Naive B cell (primary cell): ENCODE data around the gene AARS2. TPM values are rescaled to one million over a fixed set of nuclear protein-coding genes. Genes with fewer than 3 reads are reported as not detected.

Experiments
- ATAC-seq, 2 donors: fragments of 150-1000 bp; cut with Tn5 transposase; 2 replicates each; pipeline ENCODE4 v1.10.0; 2021; ENCODE audit warnings: low read depth in 2 of 2, mild to moderate bottlenecking in 2 of 2, moderate library complexity in 2 of 2
- DNase-seq: peaks from one replicate; pipeline ENCODE4 v3.0.0; 2022
- H3K27ac Mint-ChIP-seq, 6 donors: one replicate each; pipeline ENCODE4 v1.8.0; 2020 to 2022; ENCODE audit warnings: mild to moderate bottlenecking in 6 of 6, mixed read lengths in 6 of 6, moderate library complexity in 5 of 6, inconsistent platforms in 2 of 6
- H3K27me3 Mint-ChIP-seq, 3 donors: one replicate each; pipeline ENCODE4 v1.8.0; 2021 to 2022; ENCODE audit warnings: mixed read lengths in 3 of 3, mild to moderate bottlenecking in 1 of 3
- H3K36me3 Mint-ChIP-seq, 2 donors: one replicate each; pipeline ENCODE4 v1.8.0; 2020 to 2022; ENCODE audit warnings: mixed read lengths in 2 of 2, inconsistent platforms in 1 of 2, mild to moderate bottlenecking in 1 of 2
- H3K4me1 Mint-ChIP-seq, 3 donors: one replicate each; pipeline ENCODE4 v1.8.0; 2020 to 2022; ENCODE audit warnings: mixed read lengths in 3 of 3, inconsistent platforms in 1 of 3, mild to moderate bottlenecking in 1 of 3, moderate library complexity in 1 of 3
- H3K4me3 Mint-ChIP-seq, 8 donors: one replicate each; pipeline ENCODE4 v1.8.0; 2020 to 2022; ENCODE audit warnings: mild to moderate bottlenecking in 8 of 8, mixed read lengths in 8 of 8, moderate library complexity in 8 of 8, inconsistent platforms in 2 of 8
- H3K9me3 Mint-ChIP-seq, 7 donors: one replicate each; pipeline ENCODE4 v1.8.0; 2020 to 2022; ENCODE audit warnings: mixed read lengths in 7 of 7, mild to moderate bottlenecking in 5 of 7, inconsistent platforms in 2 of 7, moderate library complexity in 1 of 7
- polyA plus RNA-seq, 6 donors: library from polyadenylated mRNA; unstranded; fragments of 300-500 nt; fragmentation: Illumina TruSeq; gene quantifications; one replicate each; pipeline ENCODE4 v1.2.3, GENCODE V29; 2021; ENCODE audit warnings: low read depth in 6 of 6

The AARS2 gene
- polyA plus RNA-seq, 6 donors from 2014 or later, result 5.6 to 12.8 (median 7.8) TPM

DNA sequence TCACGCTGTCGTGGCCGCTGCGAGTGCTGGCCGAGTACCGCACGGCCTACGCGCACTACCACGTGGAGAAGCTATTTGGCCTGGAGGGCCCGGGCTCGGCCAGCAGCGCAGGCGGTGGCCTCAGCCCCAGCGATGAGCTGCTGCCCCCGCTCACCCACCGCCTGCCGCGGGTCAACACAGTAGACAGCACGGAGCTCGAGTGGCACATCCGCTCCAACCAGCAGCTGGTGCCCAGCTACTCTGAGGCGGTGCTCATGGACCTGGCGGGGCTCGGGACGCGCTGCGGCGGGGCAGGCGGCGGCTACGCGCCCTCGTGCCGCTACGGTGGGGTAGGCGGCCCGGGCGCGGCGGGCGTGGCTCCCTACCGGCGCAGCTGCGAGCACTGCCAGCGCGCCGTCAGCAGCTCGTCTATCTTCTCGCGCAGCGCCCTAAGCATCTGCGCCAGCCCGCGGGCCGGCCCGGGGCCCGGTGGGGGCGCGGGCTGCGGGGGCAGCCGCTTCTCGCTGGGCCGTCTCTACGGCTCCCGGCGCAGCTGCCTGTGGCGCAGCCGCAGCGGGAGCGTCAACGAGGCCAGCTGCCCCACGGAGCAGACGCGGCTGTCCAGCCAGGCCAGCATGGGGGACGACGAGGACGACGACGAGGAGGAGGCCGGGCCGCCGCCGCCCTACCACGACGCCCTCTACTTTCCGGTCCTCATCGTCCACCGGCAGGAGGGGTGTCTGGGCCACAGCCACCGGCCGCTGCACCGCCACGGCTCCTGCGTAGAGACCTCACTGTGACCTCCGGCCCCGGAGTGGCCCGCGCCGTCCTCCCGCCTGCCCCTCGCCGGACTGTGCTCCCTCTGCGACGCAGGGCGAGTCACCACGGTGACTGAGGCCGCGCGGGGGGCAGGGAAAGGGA, 37.1 kb downstream of the AARS2 start:
- Mint-ChIP-seq H3K36me3 (peaks cover 0 to 5% of the 10 kb centered on the region in 2 donors), H3K27me3 (peaks cover 50 to 85% (median 78%) of the 10 kb centered on the region in 3 donors), H3K9me3 (no peaks in the 10 kb centered on the region), H3K27ac (no peak overlapping the region), H3K4me3 (peak overlapping the region in 2 of 8 donors; percentile 24 to 28), H3K4me1 (peaks cover 0 to 12% (median 12%) of the 10 kb centered on the region in 3 donors)
- DNase-seq (no peak), ATAC-seq (peak; percentile 79 to 88)

DNA sequence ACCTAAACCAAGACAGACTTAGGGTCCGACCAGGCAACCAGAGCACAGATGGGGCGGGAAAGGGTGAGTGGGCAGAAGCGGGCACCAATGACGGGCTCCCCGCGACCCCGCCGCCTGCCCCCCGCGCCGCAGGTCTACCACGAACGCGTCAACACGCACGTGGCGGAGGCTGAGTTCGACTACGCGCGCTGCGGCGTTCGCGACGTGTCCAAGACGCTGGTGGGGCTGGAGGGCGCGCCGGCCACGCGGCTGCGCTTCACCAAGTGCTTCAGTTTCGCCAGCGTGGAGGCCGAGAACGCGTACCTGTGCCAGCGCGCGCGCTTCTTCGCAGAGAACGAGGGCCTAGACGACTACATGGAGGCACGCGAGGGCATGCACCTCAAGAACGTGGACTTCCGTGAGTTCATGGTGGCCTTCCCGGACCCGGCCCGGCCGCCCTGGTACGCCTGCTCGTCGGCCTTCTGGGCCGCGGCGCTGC, 37.8 kb downstream of the AARS2 start:
- no peaks in the 10 kb centered on the region for H3K9me3 Mint-ChIP-seq
- ATAC-seq, result no peak
- H3K27me3 Mint-ChIP-seq, result peaks cover 50 to 80% (median 76%) of the 10 kb centered on the region in 3 donors
- H3K36me3 Mint-ChIP-seq, result peaks cover 0 to 5% of the 10 kb centered on the region in 2 donors
- no peak overlapping the region for H3K27ac Mint-ChIP-seq
- DNase-seq, result no peak
- peak overlapping the region in 2 of 8 donors; percentile 5 to 67 for H3K4me3 Mint-ChIP-seq
- H3K4me1 Mint-ChIP-seq, result peaks cover 0 to 13% (median 12%) of the 10 kb centered on the region in 3 donors

DNA sequence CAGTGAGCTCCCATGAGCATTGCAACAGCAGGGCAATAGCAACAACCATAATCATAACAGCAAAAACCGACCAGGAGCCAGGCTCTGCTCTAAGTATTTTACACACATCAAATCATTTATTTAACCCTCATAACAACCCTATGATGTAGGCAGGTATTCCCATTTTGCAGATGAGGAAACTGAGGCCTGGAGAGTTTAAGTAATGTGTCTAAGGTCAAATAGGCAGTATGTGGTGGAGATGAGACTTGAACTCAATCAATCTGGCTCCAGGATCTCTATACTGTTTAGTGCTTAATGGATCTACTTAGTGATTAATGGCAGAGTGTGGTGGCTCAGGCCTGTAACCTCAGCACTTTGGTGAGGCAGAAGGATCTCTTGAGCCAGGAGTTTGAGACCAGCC, 39.5 kb downstream of the AARS2 start:
- no peak overlapping the region for H3K27ac Mint-ChIP-seq
- H3K4me3 Mint-ChIP-seq, result no peak overlapping the region
- peaks cover 0 to 5% of the 10 kb centered on the region in 2 donors for H3K36me3 Mint-ChIP-seq

DNA sequence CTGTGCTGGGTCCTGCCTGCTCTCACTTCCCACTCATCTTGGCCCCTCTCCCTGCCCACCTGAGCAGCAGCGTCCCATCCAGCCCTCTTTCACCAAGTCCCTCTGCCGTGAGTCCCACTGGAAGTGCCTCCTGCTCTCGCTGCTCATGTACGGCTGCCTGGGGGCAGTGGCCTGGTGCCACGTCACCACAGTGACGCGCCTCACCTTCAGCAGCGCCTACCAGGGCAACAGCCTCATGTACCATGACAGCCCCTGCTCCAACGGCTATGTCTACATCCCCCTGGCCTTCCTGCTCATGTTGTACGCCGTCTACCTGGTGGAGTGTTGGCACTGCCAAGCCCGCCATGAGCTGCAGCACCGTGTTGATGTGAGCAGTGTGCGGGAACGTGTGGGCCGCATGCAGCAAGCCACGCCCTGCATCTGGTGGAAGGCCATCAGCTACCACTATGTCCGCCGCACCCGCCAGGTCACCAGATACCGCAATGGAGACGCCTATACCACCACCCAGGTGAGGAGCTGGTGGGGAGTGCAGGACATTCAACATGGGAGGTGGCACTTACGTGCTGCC, 40.1 kb downstream of the AARS2 start:
- Mint-ChIP-seq H3K9me3 (no peaks in the 10 kb centered on the region), H3K4me3 (peak overlapping the region in 2 of 8 donors; percentile 53 to 57), H3K27me3 (peaks cover 48 to 72% (median 63%) of the 10 kb centered on the region in 3 donors), H3K27ac (no peak overlapping the region), H3K36me3 (peaks cover 0 to 5% of the 10 kb centered on the region in 2 donors), H3K4me1 (peaks cover 15 to 25% (median 17%) of the 10 kb centered on the region in 3 donors)
- no peak for ATAC-seq
- DNase-seq, result no peak

More for the DNA sequence above, 39.5 kb downstream of the AARS2 start:
- Mint-ChIP-seq H3K9me3 (no peaks in the 10 kb centered on the region), H3K27me3 (peaks cover 48 to 73% (median 68%) of the 10 kb centered on the region in 3 donors), H3K4me1 (peaks cover 15 to 25% (median 17%) of the 10 kb centered on the region in 3 donors)
- DNase-seq, result no peak
- ATAC-seq, result no peak

DNA sequence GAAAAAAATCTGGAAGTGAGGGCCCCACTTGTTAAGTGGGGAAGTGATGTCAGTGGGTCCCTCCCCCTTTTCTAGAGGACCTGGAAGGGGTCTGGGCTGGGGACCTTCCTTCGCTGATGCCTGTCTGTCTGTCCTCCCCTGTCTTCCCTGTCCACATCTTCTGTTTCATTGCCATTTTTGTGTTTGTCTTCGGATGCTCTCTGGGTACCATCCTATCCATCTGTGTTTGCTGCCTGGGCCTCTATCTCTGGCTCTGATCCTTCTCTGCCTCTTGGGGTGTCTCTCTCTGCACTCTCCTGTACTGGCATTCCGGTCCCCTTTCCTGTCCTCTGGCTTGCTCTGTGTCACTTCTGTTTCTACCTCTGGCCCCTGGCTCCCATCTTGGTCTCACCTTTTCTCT, 40.6 kb downstream of the AARS2 start:
- H3K36me3 Mint-ChIP-seq, result peaks cover 0 to 5% of the 10 kb centered on the region in 2 donors
- no peak for DNase-seq
- peak overlapping the region in 3 of 8 donors; percentile 10 to 54 (median 53) for H3K4me3 Mint-ChIP-seq
- no peak for ATAC-seq
- H3K9me3 Mint-ChIP-seq, result no peaks in the 10 kb centered on the region
- H3K4me1 Mint-ChIP-seq, result peaks cover 17 to 31% (median 20%) of the 10 kb centered on the region in 3 donors
- H3K27ac Mint-ChIP-seq, result no peak overlapping the region
- H3K27me3 Mint-ChIP-seq, result peaks cover 44 to 66% (median 57%) of the 10 kb centered on the region in 3 donors

DNA sequence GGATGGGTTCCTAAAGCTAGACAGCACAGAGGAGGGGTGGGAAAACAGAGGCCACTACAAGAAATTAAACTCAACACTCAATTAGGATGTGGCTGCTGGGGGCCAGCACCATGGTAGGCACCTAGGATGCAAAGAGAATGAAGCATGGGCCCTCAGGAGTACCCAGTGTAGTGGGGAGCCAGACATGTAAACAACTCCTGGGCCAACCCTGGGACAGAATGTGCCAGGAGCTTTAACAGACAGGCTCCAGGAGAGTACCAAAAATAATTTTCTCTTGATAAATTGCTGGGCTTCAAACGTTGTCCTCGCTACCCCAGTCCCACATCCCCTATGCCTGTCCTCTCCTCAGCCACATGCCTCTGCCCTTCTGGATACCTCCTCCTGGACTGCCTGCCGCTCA, 41.2 kb downstream of the AARS2 start:
- ATAC-seq (no peak), DNase-seq (no peak)
- Mint-ChIP-seq H3K36me3 (peaks cover 0 to 5% of the 10 kb centered on the region in 2 donors), H3K27ac (no peak overlapping the region), H3K9me3 (no peaks in the 10 kb centered on the region), H3K27me3 (peaks cover 39 to 60% (median 51%) of the 10 kb centered on the region in 3 donors), H3K4me1 (peaks cover 17 to 37% (median 25%) of the 10 kb centered on the region in 3 donors), H3K4me3 (peak overlapping the region in 6 of 8 donors; percentile 45 to 92 (median 65))

DNA sequence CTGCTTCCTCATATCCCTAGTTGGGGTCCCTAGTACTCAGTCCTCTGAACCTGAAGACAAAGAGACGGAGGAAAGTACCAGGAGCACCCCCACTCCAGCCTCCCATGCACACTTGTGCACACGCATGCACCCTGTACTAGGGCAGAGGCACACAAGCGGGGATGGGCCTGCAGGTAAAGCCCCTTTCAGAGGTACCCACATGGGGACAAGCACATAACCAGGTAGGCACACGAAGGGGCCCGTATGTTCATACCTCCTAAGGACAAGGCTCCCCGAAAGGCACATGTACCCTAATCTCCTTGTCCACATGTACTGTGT, 41.8 kb downstream of the AARS2 start:
- H3K4me3 Mint-ChIP-seq, result peak overlapping the region; percentile 53 to 92 (median 78)
- peaks cover 23 to 40% (median 31%) of the 10 kb centered on the region in 3 donors for H3K4me1 Mint-ChIP-seq
- H3K27ac Mint-ChIP-seq, result no peak overlapping the region
- no peaks in the 10 kb centered on the region for H3K9me3 Mint-ChIP-seq
- H3K27me3 Mint-ChIP-seq, result peaks cover 35 to 55% (median 47%) of the 10 kb centered on the region in 3 donors
- DNase-seq (no peak), ATAC-seq (no peak)
- peaks cover 0 to 5% of the 10 kb centered on the region in 2 donors for H3K36me3 Mint-ChIP-seq

DNA sequence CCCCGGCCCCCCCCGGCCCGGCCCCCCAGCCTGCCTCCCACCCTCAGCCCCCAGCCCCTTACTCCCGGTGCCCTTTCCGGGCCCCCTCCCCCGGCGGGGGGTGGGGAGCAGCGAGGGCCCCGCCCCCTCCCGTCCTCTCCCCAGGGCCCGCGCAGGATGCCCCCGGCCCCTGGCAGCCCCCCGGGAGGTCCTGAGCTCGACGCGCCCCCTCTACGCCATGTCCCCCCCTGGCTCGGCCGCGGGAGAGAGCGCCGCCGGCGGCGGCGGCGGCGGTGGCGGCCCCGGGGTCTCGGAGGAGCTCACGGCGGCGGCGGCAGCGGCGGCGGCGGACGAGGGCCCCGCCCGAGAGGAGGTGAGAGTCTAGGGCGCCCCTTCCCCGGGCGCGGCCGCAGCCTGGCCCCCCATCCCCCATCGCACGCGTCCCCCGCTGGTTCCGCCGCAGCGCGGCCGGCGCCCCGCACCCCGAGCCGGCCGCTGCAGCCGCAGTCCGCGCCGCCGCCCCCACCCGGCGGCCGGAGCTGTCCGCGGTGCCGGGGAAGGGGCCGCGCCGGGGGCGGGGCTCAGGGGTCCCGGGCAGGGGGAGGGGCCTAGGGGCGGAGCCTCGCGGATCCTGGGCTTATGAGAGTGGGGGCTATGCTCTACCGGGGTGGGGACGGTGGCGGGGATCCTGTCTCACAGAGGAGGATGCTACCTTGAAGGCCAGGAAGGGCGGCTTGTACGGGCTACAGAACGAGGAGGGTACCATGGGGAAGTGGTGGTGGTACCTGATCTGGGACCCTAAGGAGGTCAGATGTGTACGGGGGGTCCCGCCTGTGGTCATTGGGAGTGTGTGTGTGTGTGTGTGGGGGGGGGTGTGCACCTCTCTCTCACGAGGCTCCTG, 42.4 kb downstream of the AARS2 start:
- ATAC-seq (no peak), DNase-seq (no peak)
- peak overlapping the region in 1 of 6 donors; percentile 11 for H3K27ac Mint-ChIP-seq
- no peaks in the 10 kb centered on the region for H3K9me3 Mint-ChIP-seq
- H3K4me1 Mint-ChIP-seq, result peaks cover 26 to 46% (median 36%) of the 10 kb centered on the region in 3 donors
- H3K27me3 Mint-ChIP-seq, result peaks cover 35 to 55% (median 47%) of the 10 kb centered on the region in 3 donors
- H3K36me3 Mint-ChIP-seq, result peaks cover 0 to 5% of the 10 kb centered on the region in 2 donors
- peak overlapping the region; percentile 53 to 92 (median 78) for H3K4me3 Mint-ChIP-seq

DNA sequence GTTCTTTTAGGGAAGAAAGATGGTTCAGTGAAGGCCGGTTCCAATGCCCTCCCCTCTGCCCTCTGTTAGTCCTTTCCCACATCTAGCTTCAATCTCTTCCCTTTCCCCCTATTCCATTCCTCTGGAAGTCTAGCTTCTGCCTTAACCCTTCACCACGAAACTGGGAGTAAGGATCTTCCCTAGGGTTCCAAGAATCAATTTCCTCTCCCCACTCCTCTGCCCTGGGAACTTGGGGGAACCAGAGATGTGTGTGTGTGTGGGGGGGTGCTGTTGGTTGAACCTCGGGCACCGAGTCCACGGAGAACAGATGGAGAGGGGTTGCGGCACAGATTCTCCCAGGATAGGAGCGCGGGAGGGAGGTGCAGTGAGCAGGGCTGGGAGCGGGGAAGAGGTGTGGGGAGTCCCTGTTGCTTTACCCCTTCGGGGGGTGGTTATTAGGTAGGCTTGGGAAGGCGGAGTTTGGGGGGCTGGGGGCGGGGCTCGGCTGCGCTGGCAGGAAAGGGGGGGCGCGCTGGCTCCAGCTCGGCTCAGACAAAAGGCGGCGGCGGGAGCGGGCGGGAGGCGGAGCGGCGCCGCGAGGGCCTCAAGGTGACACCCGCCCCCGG, 43.1 kb downstream of the AARS2 start, which contains the start of gene TMEM151B:
TSS of gene TMEM151B (plus strand) at position 530 of the 605 bp plus-strand sequence. CDS start 293 bp downstream, outside the sequence.
- Mint-ChIP-seq H3K9me3 (no peaks in the 10 kb centered on the region), H3K27me3 (peaks cover 35 to 54% (median 47%) of the 10 kb centered on the region in 3 donors), H3K27ac (peak within 1 kb of the TSS in 3 of 6 donors; percentile 9 to 22 (median 11)), H3K4me3 (peak within 1 kb of the TSS; percentile 69 to 92 (median 78)), H3K4me1 (peaks cover 26 to 48% (median 36%) of the 10 kb centered on the region in 3 donors), H3K36me3 (peaks cover 0 to 5% of the 10 kb centered on the region in 2 donors)
- DNase-seq (no peak), ATAC-seq (no peak)

DNA sequence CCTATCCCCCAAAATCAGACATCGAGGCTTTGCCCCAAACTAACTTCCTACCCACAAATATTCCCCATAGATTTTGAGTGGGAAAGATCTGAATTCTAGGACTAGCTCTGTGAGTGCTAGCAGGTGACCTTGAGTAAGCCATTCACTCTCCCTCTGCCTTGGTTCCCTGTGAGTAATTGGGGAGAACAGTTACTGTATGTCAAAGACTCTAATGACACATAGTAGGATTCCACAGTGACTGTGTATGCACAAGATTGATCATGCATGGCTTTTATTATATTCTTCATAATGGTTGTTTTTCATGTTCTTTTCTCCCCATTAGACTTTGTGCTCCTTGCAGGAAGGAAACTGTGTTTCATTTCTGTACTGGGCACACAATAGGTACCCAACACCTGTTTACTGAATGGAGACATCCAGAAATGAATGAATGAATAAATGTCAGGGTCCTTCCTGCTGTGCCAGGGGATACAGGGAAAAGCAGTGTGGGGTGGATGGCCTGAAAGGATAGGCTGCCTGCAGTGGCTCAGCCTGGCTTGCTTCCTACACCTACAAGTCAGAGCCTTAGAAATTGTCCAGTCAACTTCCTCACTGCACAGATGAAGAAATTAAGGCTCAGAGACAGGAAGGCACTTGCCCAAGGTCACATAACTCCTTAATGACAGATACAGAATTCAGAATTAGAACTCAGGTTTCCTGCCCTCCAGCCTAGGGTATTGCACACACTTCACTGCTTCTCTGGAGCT, 43.8 kb downstream of the AARS2 start:
- ATAC-seq, result no peak

DNA sequence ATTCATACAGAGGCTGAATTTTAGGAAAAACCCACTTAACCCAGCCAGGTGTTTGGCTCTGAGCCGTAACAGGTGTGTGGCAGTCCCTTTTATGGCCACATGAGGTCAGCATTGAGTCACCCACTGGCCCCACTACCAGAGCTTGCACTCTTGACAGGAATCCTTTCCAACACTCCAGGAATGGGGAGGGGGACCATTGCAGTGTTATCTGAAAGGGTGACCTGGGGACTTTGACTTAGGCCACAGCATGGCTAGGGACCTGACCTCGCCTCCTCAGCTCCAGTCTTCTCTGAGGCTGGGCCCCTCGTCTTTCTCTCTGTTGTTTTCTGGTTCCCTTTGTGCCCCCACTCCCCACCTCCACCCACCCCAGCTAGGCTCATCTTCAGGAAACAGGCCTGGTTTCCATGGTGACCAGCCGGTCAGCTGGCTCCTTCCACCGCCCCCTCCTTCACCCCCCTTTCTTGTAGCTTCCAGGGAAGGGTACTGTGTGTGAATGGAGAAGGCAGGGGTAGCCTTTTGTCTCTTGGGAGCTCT, 45.0 kb downstream of the AARS2 start:
- ATAC-seq (no peak), DNase-seq (peak; percentile 60)
- Mint-ChIP-seq H3K27me3 (peaks cover 21 to 38% (median 31%) of the 10 kb centered on the region in 3 donors), H3K27ac (peak overlapping the region in 5 of 6 donors; percentile 13 to 100 (median 88)), H3K36me3 (peaks cover 5 to 10% of the 10 kb centered on the region in 2 donors), H3K9me3 (no peaks in the 10 kb centered on the region), H3K4me3 (peak overlapping the region in 4 of 8 donors; percentile 25 to 73 (median 43)), H3K4me1 (peaks cover 42 to 54% (median 54%) of the 10 kb centered on the region in 3 donors)

More for the DNA sequence above, 43.8 kb downstream of the AARS2 start:
- no peak for DNase-seq
- H3K27ac Mint-ChIP-seq, result peak overlapping the region in 1 of 6 donors; percentile 9
- peak overlapping the region; percentile 63 to 91 (median 73) for H3K4me3 Mint-ChIP-seq
- peaks cover 31 to 48% (median 42%) of the 10 kb centered on the region in 3 donors for H3K27me3 Mint-ChIP-seq
- peaks cover 5% of the 10 kb centered on the region in 2 donors for H3K36me3 Mint-ChIP-seq
- no peaks in the 10 kb centered on the region for H3K9me3 Mint-ChIP-seq
- H3K4me1 Mint-ChIP-seq, result peaks cover 31 to 45% (median 42%) of the 10 kb centered on the region in 3 donors
